ENCODE results near the gene RAB8A. TPM values are rescaled to one million over a fixed set of nuclear protein-coding genes. Genes with fewer than 3 reads are reported as not detected.

Gene RAB8A
- total and polyA plus RNA-seq, 4 donors, result 38.0 to 52.0 (median 44.3) TPM

GRCh38 chr19:16121141-16121540, 9.5 kb downstream of the RAB8A start:
- no peaks in the 10 kb centered on the region for H3K27me3 ChIP-seq (ENCODE audit: control insufficient read depth in 4 of 4, insufficient read depth in 4 of 4, low read length in 3 of 4)
- H3K4me3 ChIP-seq (ENCODE audit: low read depth in 1 of 3, low read length in 3 of 3), result no peak overlapping the region
- H3K9ac ChIP-seq (ENCODE audit: low read depth in 1 of 2, low read length in 2 of 2), result no peak overlapping the region
- H3K36me3 ChIP-seq (ENCODE audit: control insufficient read depth in 4 of 4, insufficient read depth in 3 of 4, low read depth in 1 of 4, low read length in 3 of 4), result peaks cover 22 to 47% (median 36%) of the 10 kb centered on the region in 4 donors
- no peaks in the 10 kb centered on the region for H3K9me3 ChIP-seq (ENCODE audit: control insufficient read depth in 4 of 4, low read length in 3 of 4)
- peaks cover 2 to 27% (median 15%) of the 10 kb centered on the region in 4 donors for H3K4me1 ChIP-seq (ENCODE audit: control insufficient read depth in 4 of 4, insufficient read depth in 4 of 4, low read length in 3 of 4)
- DNase-seq (ENCODE audit: low spot score), result no peak
- TF ChIP-seq JUND (IDR thresholded peaks at IDR 0.05) (no peak), HNF4A (conservative IDR thresholded peaks at IDR 0.05) (no peak), REST (IDR thresholded peaks at IDR 0.05) (no peak), YY1 (IDR thresholded peaks at IDR 0.05) (no peak), FOXA1 (IDR thresholded peaks at IDR 0.05) (no peak), NR2F2 (IDR thresholded peaks at IDR 0.05) (no peak), HNF4G (IDR thresholded peaks at IDR 0.05) (no peak), EGR1 (IDR thresholded peaks at IDR 0.05; ENCODE audit: low read depth in 2 of 2) (no peak)
- no peak overlapping the region for H3K27ac ChIP-seq (ENCODE audit: low read depth in 1 of 2, low read length in 2 of 2)
- WGBS, result 81% methylated on average over 5 of the region's 5 CpGs

DNA sequence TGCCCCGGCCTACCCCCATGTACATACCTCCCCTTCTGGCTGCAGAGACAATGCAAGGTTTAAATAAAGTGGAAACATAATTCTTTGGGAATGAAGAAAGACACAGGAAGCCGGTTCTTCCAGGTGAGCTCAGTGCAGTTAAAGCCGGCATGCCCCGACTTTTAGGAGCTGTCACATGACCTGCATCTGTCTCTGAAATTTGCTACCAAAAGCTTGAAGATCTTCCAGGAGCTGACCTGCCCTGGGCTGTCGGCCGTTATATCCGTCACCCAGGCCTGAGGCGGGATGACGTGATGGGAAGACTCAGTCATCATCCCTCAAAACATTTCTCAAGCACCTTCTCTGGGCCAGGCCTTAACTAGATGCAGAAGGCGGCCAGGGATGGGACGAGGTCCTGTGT, 10.3 kb downstream of the RAB8A start:
- peaks cover 2 to 23% (median 13%) of the 10 kb centered on the region in 4 donors for H3K4me1 ChIP-seq (ENCODE audit: control insufficient read depth in 4 of 4, insufficient read depth in 4 of 4, low read length in 3 of 4)
- 97% methylated on average over 11 of the region's 11 CpGs for WGBS
- no peak for TF ChIP-seq ATF3 (IDR thresholded peaks at IDR 0.05)
- TF ChIP-seq FOXA1 (IDR thresholded peaks at IDR 0.05), result no peak
- TF ChIP-seq, protein P1, sequence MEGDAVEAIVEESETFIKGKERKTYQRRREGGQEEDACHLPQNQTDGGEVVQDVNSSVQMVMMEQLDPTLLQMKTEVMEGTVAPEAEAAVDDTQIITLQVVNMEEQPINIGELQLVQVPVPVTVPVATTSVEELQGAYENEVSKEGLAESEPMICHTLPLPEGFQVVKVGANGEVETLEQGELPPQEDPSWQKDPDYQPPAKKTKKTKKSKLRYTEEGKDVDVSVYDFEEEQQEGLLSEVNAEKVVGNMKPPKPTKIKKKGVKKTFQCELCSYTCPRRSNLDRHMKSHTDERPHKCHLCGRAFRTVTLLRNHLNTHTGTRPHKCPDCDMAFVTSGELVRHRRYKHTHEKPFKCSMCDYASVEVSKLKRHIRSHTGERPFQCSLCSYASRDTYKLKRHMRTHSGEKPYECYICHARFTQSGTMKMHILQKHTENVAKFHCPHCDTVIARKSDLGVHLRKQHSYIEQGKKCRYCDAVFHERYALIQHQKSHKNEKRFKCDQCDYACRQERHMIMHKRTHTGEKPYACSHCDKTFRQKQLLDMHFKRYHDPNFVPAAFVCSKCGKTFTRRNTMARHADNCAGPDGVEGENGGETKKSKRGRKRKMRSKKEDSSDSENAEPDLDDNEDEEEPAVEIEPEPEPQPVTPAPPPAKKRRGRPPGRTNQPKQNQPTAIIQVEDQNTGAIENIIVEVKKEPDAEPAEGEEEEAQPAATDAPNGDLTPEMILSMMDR (IDR thresholded peaks at IDR 0.05; ENCODE audit: low read depth, low read length, missing input control), result no peak
- no peak for TF ChIP-seq EGR1 (IDR thresholded peaks at IDR 0.05; ENCODE audit: low read depth in 2 of 2)
- TF ChIP-seq HNF4G (IDR thresholded peaks at IDR 0.05), result no peak
- TF ChIP-seq TAF1 (conservative IDR thresholded peaks at IDR 0.05), result no peak
- TF ChIP-seq ZBTB33 (IDR thresholded peaks at IDR 0.05), result no peak
- TF ChIP-seq REST (IDR thresholded peaks at IDR 0.05), result no peak
- no peak for TF ChIP-seq YY1 (IDR thresholded peaks at IDR 0.05)
- no peak for TF ChIP-seq SP1 (IDR thresholded peaks at IDR 0.05)
- no peak for TF ChIP-seq RAD21 (IDR thresholded peaks at IDR 0.05)
- TF ChIP-seq, protein P2, sequence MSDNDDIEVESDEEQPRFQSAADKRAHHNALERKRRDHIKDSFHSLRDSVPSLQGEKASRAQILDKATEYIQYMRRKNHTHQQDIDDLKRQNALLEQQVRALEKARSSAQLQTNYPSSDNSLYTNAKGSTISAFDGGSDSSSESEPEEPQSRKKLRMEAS (IDR thresholded peaks at IDR 0.05), result no peak
- no peak for TF ChIP-seq GABPA (IDR thresholded peaks at IDR 0.05 in 1 of 2, conservative IDR thresholded peaks at IDR 0.05 in 1 of 2)
- no peak for TF ChIP-seq RXRA (IDR thresholded peaks at IDR 0.05)
- TF ChIP-seq FOXA2 (IDR thresholded peaks at IDR 0.05), result no peak
- TF ChIP-seq JUND (IDR thresholded peaks at IDR 0.05), result no peak
- no peak for TF ChIP-seq HNF4A (conservative IDR thresholded peaks at IDR 0.05)

More for the DNA sequence above, 10.3 kb downstream of the RAB8A start:
- Histone ChIP-seq H3K27ac (ENCODE audit: low read depth in 1 of 2, low read length in 2 of 2) (no peak overlapping the region), H3K27me3 (ENCODE audit: control insufficient read depth in 4 of 4, insufficient read depth in 4 of 4, low read length in 3 of 4) (no peaks in the 10 kb centered on the region), H3K9ac (ENCODE audit: low read depth in 1 of 2, low read length in 2 of 2) (no peak overlapping the region), H3K9me3 (ENCODE audit: control insufficient read depth in 4 of 4, low read length in 3 of 4) (no peaks in the 10 kb centered on the region), H3K4me3 (ENCODE audit: low read depth in 1 of 3, low read length in 3 of 3) (no peak overlapping the region), H3K36me3 (ENCODE audit: control insufficient read depth in 4 of 4, insufficient read depth in 3 of 4, low read depth in 1 of 4, low read length in 3 of 4) (peaks cover 22 to 56% (median 40%) of the 10 kb centered on the region in 4 donors)
- DNase-seq (ENCODE audit: low spot score), result no peak
